A549 (cell line): ENCODE data around the gene PBX4. TPM values are rescaled to one million over a fixed set of nuclear protein-coding genes. Genes with fewer than 3 reads are reported as not detected.
"Not testable (repeated sequence)": the region's sequence is repeated elsewhere in the genome, so short reads cannot be mapped to it uniquely, and the experiment has no call there.

Experiments
- ATAC-seq, 2 experiments: fragments of 200-7000 bp in 1 of 2; fragments of >200 bp in 1 of 2; cut with Nextera tagmentation in 1 of 2; cut with Tn5 transposase in 1 of 2; 3 replicates each; pipeline versions ENCODE4 v1.8.0 to v1.9.1; 2018 to 2020; ENCODE audit warnings: mild to moderate bottlenecking in 1 of 2, moderate library complexity in 1 of 2
- CTCF ChIA-PET: fragments of 300-600 bp; sonication (Branson Sonifier 250); formaldehyde crosslinking; extraction: SDS; loops from one replicate; lab custom pipeline; 2021; ENCODE audit warnings: antibody characterized with exemption, inconsistent platforms; lab: Yijun Ruan, JAX
- POLR2A ChIA-PET: fragments of 350-600 bp; formaldehyde crosslinking; extraction: SDS; loops from one replicate; lab custom pipeline; 2021; ENCODE audit warnings: antibody characterized with exemption, inconsistent platforms; lab: Yijun Ruan, JAX
- DNase-seq, 2 experiments: peaks; one replicate each; pipeline versions ENCODE4 v3.0.0 to v3.0.0-alpha.2; 2011 to 2016; ENCODE audit warnings: low read depth in 1 of 2, low spot score in 1 of 2
- FAIRE-seq: peaks from 2 replicates; lab custom pipeline; 2011; peaks lifted over from hg19 to GRCh38; lab: Jason Lieb, UNC
- H3K27ac ChIP-seq, 2 experiments: fragments of >200 bp; sonication (Bioruptor Twin); formaldehyde crosslinking; 3 replicates each; pipeline ENCODE4 v1.5.1; 2016 to 2017
- H3K4me1 ChIP-seq: fragments of >200 bp; sonication (Bioruptor Twin); formaldehyde crosslinking; 3 replicates; pipeline ENCODE4 v1.6.1; 2016
- H3K4me2 ChIP-seq: fragments of >200 bp; sonication (Bioruptor Twin); formaldehyde crosslinking; 3 replicates; pipeline ENCODE4 v1.6.1; 2016
- H3K4me3 ChIP-seq: fragments of >200 bp; sonication (Bioruptor Twin); formaldehyde crosslinking; 3 replicates; pipeline ENCODE4 v1.5.1; 2016
- H3K9me3 ChIP-seq: fragments of >200 bp; sonication (Bioruptor Twin); formaldehyde crosslinking; 3 replicates; pipeline ENCODE4 v1.6.1; 2016
- BHLHE40 ChIP-seq: IDR thresholded peaks from 2 replicates; pipeline ENCODE4 v1.6.1; 2012; ENCODE audit warnings: low read depth, low read length, inconsistent platforms
- CTCF ChIP-seq: fragments of >200 bp; sonication (Bioruptor Twin); formaldehyde crosslinking; IDR thresholded peaks from 3 replicates; pipeline ENCODE4 v1.5.1; 2016
- E2F6 ChIP-seq: IDR thresholded peaks from 2 replicates; pipeline ENCODE4 v1.6.1; 2012; ENCODE audit warnings: low read depth, borderline replicate concordance
- EHF ChIP-seq: fragments of 250-450 bp; sonication (Bioruptor Pico); IDR thresholded peaks from 2 replicates; pipeline ENCODE4 v1.5.0; 2020; ENCODE audit warnings: mild to moderate bottlenecking
- HOXA7 ChIP-seq: fragments of 250-450 bp; sonication (Bioruptor Pico); IDR thresholded peaks from 2 replicates; pipeline ENCODE4 v1.5.0; 2020; ENCODE audit warnings: mild to moderate bottlenecking, moderate library complexity
- JUN ChIP-seq, 2 experiments: fragments of >200 bp; sonication (Bioruptor Twin); formaldehyde crosslinking; IDR thresholded peaks; 2 replicates in 1 of 2; 3 replicates in 1 of 2; pipeline ENCODE4 v1.6.1; 2016 to 2017
- MAZ ChIP-seq: fragments of 150-350 bp; IDR thresholded peaks from 2 replicates; pipeline ENCODE4 v1.6.1; 2014; ENCODE audit warnings: antibody characterized with exemption, low read depth, low read length, borderline replicate concordance
- NFE2L2 ChIP-seq: fragments of 150-350 bp; conservative IDR thresholded peaks from 2 replicates; pipeline ENCODE4 v1.6.1; 2014; ENCODE audit warnings: low read length
- POLR2A ChIP-seq: IDR thresholded peaks from 2 replicates; pipeline ENCODE4 v1.6.1; 2012; ENCODE audit warnings: mild to moderate bottlenecking, low read length
- SREBF2 ChIP-seq: fragments of 450-650 bp; IDR thresholded peaks from 2 replicates; pipeline ENCODE4 v1.6.1; 2014; ENCODE audit warnings: mild to moderate bottlenecking, moderate library complexity
- ZFP36 ChIP-seq: fragments of 450-650 bp; IDR thresholded peaks from 2 replicates; pipeline ENCODE4 v1.6.1; 2014; ENCODE audit warnings: borderline replicate concordance; ENCODE audit not compliant: partially characterized antibody
- WGBS: methylation state at CpG from one replicate; pipeline ENCODE4 v1.1.6; 2017; ENCODE audit errors: missing lambda C conversion rate; 5-methylcytosine and 5-hydroxymethylcytosine counted together
- polyA plus RNA-seq, 4 experiments: library from polyadenylated mRNA; depleted of rRNA in 3 of 4; stranded (reverse); fragments of >200 nt; fragmentation: RNase III in 1 of 4; extraction: RNeasy Plus Mini Kit Qiagen cat#74134 plus additional on column Dnase treatment in 1 of 4; gene quantifications; 2 replicates in 3 of 4; 3 replicates in 1 of 4; pipeline ENCODE4 v1.2.3, GENCODE V29; 2011 to 2017

Gene PBX4
- polyA plus RNA-seq, 2 of the 4 experiments (the other 2 are of a cell fraction) = 0.70 to 0.90 TPM

- ATAC-seq (no peak), DNase-seq (peak in 1 of 2 experiments; percentile 21), FAIRE-seq (no peak)
- Histone ChIP-seq H3K9me3 (no peaks in the 10 kb centered on the region), H3K4me1 (peaks cover 19% of the 10 kb centered on the region), H3K4me2 (no peak overlapping the region), H3K4me3 (no peak overlapping the region), H3K27ac (no peak overlapping the region)
- WGBS = 68% methylated on average over 3 of the region's 3 CpGs
- POLR2A ChIA-PET = no interaction called here
- CTCF ChIA-PET = interaction anchor here (0.6 kb wide), 1 partner anchor 48 kb away, joined by 3 read pairs; no protein-coding TSS in a partner anchor
- TF ChIP-seq CTCF (no peak), BHLHE40 (no peak), E2F6 (no peak), ZFP36 (no peak), HOXA7 (CRISPR knock-in tag) (no peak), SREBF2 (no peak), EHF (no peak), JUN (IDR thresholded peaks at IDR 0.05) (no peak)
Measured at GRCh38 chr19:19615086-19615485, 3.4 kb downstream of the PBX4 start.

GRCh38 chr19:19613506-19613905, 5.0 kb downstream of the PBX4 start:
- no peak for FAIRE-seq
- ATAC-seq = peak; percentile 57 to 78; a peak in 5 of 6 replicates

GRCh38 chr19:19610376-19611202, 7.9 kb downstream of the PBX4 start:
- TF ChIP-seq MAZ = no peak
- Histone ChIP-seq H3K4me1 (peaks cover 27% of the 10 kb centered on the region), H3K4me3 (no peak overlapping the region), H3K9me3 (no peaks in the 10 kb centered on the region), H3K4me2 (no peak overlapping the region), H3K27ac (no peak overlapping the region)
- CTCF ChIA-PET = interaction anchor here (0.7 to 1.1 kb wide), 4 partner anchors 19 to 78 kb away, joined by 3 to 4 read pairs (median 3); no protein-coding TSS in a partner anchor
- no peak for FAIRE-seq
- DNase-seq = no peak
- WGBS = 86% methylated on average over 10 of the region's 10 CpGs
- no peak for ATAC-seq
- POLR2A ChIA-PET = no interaction called here

More at GRCh38 chr19:19613506-19613905, 5.0 kb downstream of the PBX4 start:
- ChIA-PET CTCF (interaction anchor here (1.9 kb wide), 1 partner anchor 60 kb away, joined by 9 read pairs; no protein-coding TSS in a partner anchor), POLR2A (interaction anchor here (0.7 to 1.1 kb wide), 2 partner anchors 50 to 98 kb away, joined by 4 to 6 read pairs; partner anchors contain the start of genes ATP13A1 and NDUFA13)
- peak; percentile 49 to 63 for DNase-seq
- H3K9me3 ChIP-seq = no peaks in the 10 kb centered on the region
- H3K4me2 ChIP-seq = peak overlapping the region; percentile 60; the same call in 2 of the 3 replicates
- no peak for TF ChIP-seq POLR2A
- TF ChIP-seq BHLHE40 = no peak
- no peak for TF ChIP-seq NFE2L2
- TF ChIP-seq, all 56 proteins: peak for 0
- peak overlapping the region; percentile 56 to 70; a peak in 4 of 6 replicates for H3K27ac ChIP-seq
- peaks cover 16% of the 10 kb centered on the region for H3K4me1 ChIP-seq
- H3K4me3 ChIP-seq = no peak overlapping the region
- WGBS = 29% methylated on average over 4 of the region's 4 CpGs

- FAIRE-seq, POLR2A ChIA-PET, H3K4me3 ChIP-seq, ATAC-seq, H3K4me2 ChIP-seq, DNase-seq, H3K9me3 ChIP-seq, H3K27ac ChIP-seq: not testable (repeated sequence)
- peaks cover 12% of the 10 kb centered on the region for H3K4me1 ChIP-seq
- CTCF ChIA-PET = interaction anchor here (0.7 to 1.2 kb wide), 3 partner anchors 9 to 52 kb away, joined by 3 to 4 read pairs (median 3); no protein-coding TSS in a partner anchor
- WGBS = 83% methylated on average over 7 of the region's 8 CpGs
Measured at GRCh38 chr19:19606686-19607085, 11.8 kb downstream of the PBX4 start.
